Choroid plexus epithelial cell (primary cell): ENCODE measurements around the gene SCFD2.
"Not testable (repeated sequence)": the region's sequence is repeated elsewhere in the genome, so short reads cannot be mapped to it uniquely, and the experiment has no call there.

ENCODE experiments used
- DNase-seq: peaks from one replicate; pipeline ENCODE4 v3.0.0-alpha.2; 2010; ENCODE audit warnings: low read depth
- H3K4me3 ChIP-seq: 2 replicates; pipeline ENCODE4 v1.5.1; 2011; ENCODE audit warnings: low read depth, mild to moderate bottlenecking, control low read depth, low read length, moderate library complexity
- TF ChIP-seq, protein P1 (sequence below): conservative IDR thresholded peaks from 2 replicates; pipeline ENCODE4 v1.5.1; 2011; ENCODE audit warnings: low read depth, mild to moderate bottlenecking, control low read depth, inconsistent platforms, low read length, moderate library complexity

The SCFD2 gene

DNA sequence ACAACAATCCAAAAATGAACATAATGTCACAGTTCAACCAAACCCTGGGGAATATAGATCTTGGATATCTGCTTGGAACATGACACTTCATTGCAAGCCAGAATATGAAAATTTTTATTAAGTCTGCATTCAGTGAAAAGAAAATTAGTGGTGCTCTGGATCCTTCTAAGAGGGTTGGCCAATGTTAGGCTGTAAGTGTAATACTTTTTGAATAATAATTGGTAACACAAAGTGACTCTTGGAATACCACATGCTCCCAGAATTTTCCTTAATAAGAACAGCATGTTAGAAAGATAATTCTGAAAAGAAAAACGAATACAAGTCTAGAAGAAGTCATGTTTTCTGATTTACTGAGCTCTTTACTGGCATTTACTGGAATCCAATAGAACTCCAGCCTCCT lies 328.0 kb downstream of the SCFD2 start:
- no peak overlapping the region for H3K4me3 ChIP-seq
- DNase-seq, result no peak
- TF ChIP-seq, protein P1, sequence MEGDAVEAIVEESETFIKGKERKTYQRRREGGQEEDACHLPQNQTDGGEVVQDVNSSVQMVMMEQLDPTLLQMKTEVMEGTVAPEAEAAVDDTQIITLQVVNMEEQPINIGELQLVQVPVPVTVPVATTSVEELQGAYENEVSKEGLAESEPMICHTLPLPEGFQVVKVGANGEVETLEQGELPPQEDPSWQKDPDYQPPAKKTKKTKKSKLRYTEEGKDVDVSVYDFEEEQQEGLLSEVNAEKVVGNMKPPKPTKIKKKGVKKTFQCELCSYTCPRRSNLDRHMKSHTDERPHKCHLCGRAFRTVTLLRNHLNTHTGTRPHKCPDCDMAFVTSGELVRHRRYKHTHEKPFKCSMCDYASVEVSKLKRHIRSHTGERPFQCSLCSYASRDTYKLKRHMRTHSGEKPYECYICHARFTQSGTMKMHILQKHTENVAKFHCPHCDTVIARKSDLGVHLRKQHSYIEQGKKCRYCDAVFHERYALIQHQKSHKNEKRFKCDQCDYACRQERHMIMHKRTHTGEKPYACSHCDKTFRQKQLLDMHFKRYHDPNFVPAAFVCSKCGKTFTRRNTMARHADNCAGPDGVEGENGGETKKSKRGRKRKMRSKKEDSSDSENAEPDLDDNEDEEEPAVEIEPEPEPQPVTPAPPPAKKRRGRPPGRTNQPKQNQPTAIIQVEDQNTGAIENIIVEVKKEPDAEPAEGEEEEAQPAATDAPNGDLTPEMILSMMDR, result no peak

DNA sequence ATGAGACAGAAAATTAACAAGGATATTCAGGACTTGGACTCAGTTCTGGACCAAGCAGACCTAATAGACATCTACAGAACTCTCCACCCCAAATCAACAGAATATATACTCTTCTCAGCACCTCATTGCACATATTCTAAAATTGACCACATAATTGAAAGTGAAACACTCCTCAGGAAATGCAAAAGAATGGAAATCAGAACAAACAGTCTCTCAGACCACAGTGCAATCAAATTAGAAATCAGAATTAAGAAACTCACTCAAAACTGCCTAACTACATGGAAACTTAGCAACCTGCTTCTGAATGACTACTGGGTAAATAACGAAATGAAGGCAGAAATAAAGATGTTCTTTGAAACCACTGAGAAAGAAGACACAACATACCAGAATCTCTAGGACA lies 333.0 kb downstream of the SCFD2 start:
- DNase-seq, result not testable (repeated sequence)

DNA sequence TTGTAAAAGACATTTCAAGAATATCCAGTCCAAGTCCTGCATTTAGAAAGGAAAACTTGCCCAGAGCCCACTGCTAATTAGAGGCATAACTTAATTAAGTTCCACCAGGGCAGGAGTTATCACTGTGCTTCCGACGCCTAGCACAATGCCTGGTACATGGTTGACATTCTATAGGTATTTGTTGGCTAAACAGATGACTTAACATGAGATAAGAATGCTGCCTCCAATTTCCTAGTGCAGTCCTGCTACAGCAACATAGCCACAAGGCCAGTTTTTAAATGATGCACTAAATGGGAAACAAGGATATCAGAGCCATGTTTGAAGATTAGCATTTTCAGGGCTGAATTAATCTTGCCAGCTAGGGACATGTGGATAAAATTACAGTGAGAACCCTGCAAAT lies 339.6 kb downstream of the SCFD2 start:
- DNase-seq, result no peak
- H3K4me3 ChIP-seq, result no peak overlapping the region
- TF ChIP-seq, protein P1, result no peak

More for the DNA sequence above, 333.0 kb downstream of the SCFD2 start:
- H3K4me3 ChIP-seq, result not testable (repeated sequence)

DNA sequence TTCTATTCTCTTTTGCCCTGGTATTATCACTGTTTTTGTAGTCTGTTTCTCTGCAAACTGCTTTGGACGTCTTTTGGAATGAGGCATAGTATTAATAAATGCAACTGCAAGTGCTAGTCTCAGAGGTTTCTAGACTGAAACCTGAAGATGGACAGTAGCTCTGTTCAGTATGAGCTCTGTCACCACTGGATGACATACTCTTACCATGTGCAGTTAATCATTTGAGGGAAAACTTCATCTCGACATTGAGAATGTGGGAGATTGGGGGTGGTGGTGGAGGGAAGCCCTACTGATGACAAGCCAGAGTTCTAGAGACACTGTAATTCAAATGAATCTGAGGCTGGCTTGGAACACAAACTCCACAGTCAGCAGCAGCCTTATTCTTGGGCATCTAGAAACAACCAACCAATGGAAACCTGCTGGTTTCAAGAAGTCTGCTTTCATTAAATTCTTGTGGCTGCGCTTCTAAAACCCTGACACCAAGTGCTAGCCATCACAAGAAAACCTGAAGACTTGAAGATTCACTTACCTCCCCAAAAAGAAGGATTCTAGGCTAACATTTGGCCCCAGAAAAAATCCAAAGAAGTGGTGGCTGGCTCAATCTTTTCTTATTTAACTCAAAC lies 342.1 kb downstream of the SCFD2 start:
- no peak for DNase-seq
- H3K4me3 ChIP-seq, result no peak overlapping the region
- TF ChIP-seq, protein P1, result no peak

DNA sequence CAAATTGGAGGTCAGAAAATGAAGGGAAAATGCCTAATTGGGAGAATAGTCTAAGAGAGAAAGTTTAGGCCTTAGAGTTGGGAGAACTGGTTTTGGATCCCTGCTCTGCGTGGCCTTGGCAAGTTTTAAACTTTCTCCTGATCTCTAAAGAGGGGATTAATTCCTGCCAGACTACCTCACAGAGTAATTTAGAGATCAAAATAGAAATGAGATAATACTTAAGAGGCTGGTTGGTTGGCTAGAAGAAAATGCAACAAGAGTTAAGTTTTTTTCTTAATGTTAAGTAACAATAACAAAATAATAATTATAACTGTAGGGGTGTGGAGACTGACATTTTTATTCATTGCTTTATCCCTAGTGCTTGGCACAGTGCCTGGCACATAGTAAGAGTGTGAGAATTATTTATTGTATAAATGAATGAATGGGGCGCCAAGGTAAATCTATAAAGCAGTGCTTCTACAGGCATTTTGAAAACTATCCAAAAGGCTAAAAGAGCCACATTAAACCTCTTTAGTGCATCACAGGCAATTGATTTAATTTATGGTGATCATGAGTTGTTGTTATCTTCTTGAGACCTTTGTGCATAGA lies 343.3 kb downstream of the SCFD2 start:
- no peak for DNase-seq
- H3K4me3 ChIP-seq, result no peak overlapping the region
- TF ChIP-seq, protein P1, result no peak

DNA sequence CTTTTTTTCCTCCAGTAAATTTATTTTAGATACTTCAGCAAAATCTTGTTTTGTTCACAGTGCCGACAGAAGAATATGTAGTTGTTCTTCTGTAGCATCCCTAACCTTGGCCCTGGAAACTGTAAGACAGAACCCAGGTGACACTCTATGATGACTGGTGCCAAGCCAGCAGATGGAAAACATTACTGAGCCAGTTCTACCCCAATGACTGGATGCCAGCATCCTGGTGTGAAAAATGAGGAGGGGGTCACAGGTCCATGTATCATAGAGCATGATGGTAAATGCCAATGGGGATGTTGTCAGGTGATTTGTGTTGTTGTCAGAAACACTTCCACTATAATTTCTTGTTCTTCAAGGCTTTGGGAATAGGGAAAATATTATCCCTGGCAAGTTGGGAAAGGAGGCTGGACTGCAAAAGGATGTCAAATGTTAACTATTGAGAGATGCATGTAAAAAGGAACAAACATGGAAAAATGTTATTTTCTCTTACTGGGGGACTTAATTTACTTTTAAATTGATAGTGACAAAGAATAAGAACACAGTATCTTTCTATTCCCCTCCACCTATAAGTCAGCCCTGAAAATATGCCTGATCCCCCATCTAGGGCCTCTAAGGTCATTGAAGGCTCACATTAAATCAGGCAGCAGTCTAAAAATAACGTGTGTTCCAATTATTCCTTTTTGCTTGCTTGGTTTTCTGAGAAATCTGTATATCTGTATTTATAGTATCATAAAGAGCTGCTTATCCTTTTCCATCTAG lies 343.9 kb downstream of the SCFD2 start:
- TF ChIP-seq, protein P1, result no peak
- H3K4me3 ChIP-seq, result no peak overlapping the region
- no peak for DNase-seq

DNA sequence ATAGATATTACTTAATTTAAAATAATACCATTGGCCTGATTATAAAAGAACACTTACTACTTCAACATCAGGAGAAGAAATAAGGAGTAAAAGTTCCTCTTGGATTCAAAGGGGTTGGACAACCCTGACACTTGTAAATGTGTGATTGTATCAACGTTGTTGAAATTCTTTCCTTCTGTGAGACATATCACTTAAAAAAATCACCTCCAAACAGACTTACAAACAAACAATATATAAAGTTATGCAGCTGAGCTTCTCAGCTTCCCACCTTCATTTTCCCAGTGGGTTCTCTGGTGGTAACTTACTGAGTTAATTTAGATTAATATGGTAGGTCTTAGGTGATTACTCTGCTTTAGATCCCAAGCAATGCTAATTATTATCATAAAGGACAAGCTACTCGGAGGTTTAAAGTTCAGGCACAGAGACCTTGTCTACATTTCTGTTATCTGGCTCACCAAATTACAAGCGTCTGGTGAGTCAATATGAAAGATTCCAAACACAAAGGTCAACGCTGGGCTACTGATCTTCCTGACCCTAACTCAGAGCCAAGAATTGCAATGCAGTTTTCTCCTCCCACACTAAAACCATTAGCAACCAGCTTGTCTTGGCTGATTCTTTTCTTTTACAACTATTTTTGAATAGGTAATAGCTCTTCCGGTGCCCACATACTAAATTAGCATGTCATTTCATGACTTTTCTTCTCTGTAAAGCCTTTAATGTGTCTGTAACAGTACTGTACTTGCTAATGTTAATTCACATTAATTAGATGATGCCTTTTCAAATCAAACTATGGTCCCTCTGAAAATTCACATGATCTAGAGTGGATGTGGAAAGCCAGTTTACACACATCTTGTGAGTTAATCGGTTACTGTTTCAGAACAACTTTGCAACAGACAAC lies 346.1 kb downstream of the SCFD2 start:
- TF ChIP-seq, protein P1, result no peak
- DNase-seq, result peak; percentile 83
- H3K4me3 ChIP-seq, result no peak overlapping the region
